ENCODE results near the gene SRXN1. TPM values are rescaled to one million over a fixed set of nuclear protein-coding genes. Genes with fewer than 3 reads are reported as not detected.

The SRXN1 gene
- 1 to 10 TPM; 5.6 to 9.4 (median 7.6) TPM for total RNA-seq
- polyA plus RNA-seq: 10 to 100 TPM in 1 of 2 donors, 1 to 10 TPM in 1; 4.5 to 10.5 TPM

GRCh38 chr20:653110-653589, at the start of gene SRXN1:
Gene SRXN1 (minus strand): TSS chr20:653200. CDS start chr20:653185, 15 bp downstream.
- no peaks in the 10 kb centered on the region for H3K9me3 ChIP-seq
- ATAC-seq: peak; percentile 95 to 98 (median 96)
- H3K27ac ChIP-seq: peak within 1 kb of the TSS; percentile 55 to 70 (median 62)
- FAIRE-seq: no peak
- intact Hi-C loops (cut with DNase I): no loop called here
- TF ChIP-seq, protein P1, sequence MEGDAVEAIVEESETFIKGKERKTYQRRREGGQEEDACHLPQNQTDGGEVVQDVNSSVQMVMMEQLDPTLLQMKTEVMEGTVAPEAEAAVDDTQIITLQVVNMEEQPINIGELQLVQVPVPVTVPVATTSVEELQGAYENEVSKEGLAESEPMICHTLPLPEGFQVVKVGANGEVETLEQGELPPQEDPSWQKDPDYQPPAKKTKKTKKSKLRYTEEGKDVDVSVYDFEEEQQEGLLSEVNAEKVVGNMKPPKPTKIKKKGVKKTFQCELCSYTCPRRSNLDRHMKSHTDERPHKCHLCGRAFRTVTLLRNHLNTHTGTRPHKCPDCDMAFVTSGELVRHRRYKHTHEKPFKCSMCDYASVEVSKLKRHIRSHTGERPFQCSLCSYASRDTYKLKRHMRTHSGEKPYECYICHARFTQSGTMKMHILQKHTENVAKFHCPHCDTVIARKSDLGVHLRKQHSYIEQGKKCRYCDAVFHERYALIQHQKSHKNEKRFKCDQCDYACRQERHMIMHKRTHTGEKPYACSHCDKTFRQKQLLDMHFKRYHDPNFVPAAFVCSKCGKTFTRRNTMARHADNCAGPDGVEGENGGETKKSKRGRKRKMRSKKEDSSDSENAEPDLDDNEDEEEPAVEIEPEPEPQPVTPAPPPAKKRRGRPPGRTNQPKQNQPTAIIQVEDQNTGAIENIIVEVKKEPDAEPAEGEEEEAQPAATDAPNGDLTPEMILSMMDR (IDR thresholded peaks at IDR 0.05): peak; percentile 13 to 45 (median 38)
- H3K36me3 ChIP-seq: peaks cover 0 to 7% (median 5%) of the 10 kb centered on the region in 3 donors
- peak; percentile 89 to 96 (median 92) for DNase-seq
- peaks cover 0 to 7% (median 0%) of the 10 kb centered on the region in 3 donors for H3K4me1 ChIP-seq
- peak within 1 kb of the TSS; percentile 44 to 77 (median 67) for H3K4me3 ChIP-seq
- no peaks in the 10 kb centered on the region for H3K27me3 ChIP-seq
- WGBS, 2 donors: 1 to 2% methylated on average over 57 to 74 of the region's 74 CpGs

DNA sequence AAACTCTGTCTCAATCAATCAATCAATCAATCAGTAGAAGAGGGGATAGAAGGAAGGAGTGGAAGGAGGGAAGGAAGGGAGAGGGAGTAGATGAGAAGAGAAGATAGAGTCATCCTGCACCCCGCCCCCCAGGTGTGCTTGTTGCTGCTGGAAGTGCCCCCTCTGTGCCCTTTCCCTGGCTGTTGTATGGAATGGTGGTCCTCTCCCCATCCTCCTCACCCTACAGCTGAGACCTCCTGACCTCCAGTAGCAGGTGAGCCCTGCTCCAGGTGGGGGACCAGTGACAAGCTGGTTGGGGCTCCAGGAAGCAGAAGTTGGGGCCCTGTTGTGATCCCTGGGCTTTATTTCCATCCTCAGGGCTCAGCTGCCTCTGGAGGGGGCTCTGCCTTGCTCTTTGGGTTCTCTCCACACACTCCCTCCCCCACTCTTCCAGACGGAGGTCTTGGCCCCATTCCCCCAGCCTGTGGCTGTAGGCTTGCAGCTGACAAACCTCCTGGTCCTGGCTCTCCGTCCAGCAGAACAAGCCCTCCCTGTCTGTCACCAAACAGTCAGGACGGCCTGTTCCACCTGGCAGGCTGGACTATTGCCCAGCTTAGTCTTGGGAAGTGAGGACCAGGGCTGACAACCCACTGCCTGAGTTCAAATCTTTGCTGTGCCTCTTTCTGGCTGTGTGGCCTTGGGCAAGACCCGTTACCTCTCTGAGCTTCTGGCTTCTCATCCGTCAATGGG, 48.6 kb upstream of the SRXN1 start:
- Histone ChIP-seq H3K4me3 (no peak overlapping the region), H3K27ac (no peak overlapping the region), H3K36me3 (no peaks in the 10 kb centered on the region), H3K9me3 (no peaks in the 10 kb centered on the region), H3K27me3 (peaks cover 0 to 10% (median 0%) of the 10 kb centered on the region in 4 donors), H3K4me1 (no peaks in the 10 kb centered on the region)
- FAIRE-seq: no peak
- no peak for DNase-seq
- WGBS, 2 donors: 48% methylated on average over 6 of the region's 6 CpGs
- TF ChIP-seq, protein P1 (IDR thresholded peaks at IDR 0.05): no peak
- no peak for ATAC-seq
- intact Hi-C loops (cut with DNase I): no loop called here

DNA sequence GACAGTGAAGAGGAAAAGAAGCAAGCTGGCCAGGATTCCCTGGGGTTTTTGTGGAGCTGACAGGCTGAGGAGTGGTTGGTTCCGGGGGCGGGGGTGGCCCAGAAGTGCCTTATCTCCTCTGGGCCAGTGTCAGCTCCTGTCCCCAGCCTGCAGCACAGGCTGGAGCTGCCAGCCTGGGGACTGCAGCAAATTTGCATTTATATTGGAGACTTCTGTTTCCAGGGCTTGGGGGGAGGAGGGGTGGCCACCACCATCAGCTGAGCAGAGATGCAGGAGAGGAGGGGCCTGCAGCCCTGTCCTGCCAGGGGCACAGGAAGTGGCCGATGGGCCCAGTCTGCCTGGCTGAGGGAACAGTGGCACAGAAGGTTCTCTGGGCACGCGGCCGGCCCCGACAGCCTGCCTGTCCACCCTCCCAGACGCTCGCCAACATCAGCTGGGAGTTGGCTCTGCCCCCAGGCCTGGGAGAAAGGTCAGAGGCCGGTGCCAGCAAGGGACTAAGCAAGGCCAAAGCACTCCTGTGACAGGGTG, 46.9 kb upstream of the SRXN1 start:
- FAIRE-seq: no peak
- intact Hi-C loops (cut with DNase I): no loop called here

GRCh38 chr20:699342-699741, 46.3 kb upstream of the SRXN1 start:
- DNase-seq (no peak), ATAC-seq (no peak), FAIRE-seq (no peak)
- Histone ChIP-seq H3K27ac (no peak overlapping the region), H3K9me3 (no peaks in the 10 kb centered on the region), H3K4me1 (no peaks in the 10 kb centered on the region), H3K36me3 (no peaks in the 10 kb centered on the region), H3K4me3 (no peak overlapping the region), H3K27me3 (peaks cover 0 to 10% (median 0%) of the 10 kb centered on the region in 4 donors)
- TF ChIP-seq, protein P1 (IDR thresholded peaks at IDR 0.05): no peak
- intact Hi-C loops (cut with DNase I): no loop called here
- 37 to 43% methylated on average over 6 of the region's 6 CpGs for WGBS, 2 donors

More for the DNA sequence above, 46.9 kb upstream of the SRXN1 start:
- Histone ChIP-seq H3K4me3 (no peak overlapping the region), H3K27ac (no peak overlapping the region), H3K4me1 (no peaks in the 10 kb centered on the region), H3K27me3 (peaks cover 0 to 10% (median 0%) of the 10 kb centered on the region in 4 donors), H3K9me3 (no peaks in the 10 kb centered on the region), H3K36me3 (no peaks in the 10 kb centered on the region)
- 23 to 48% methylated on average over 10 of the region's 10 CpGs for WGBS, 2 donors
- ATAC-seq (peak in 2 of 4 donors; percentile 18 to 32), DNase-seq (peak in 1 of 6 donors; percentile 63)
- TF ChIP-seq, protein P1 (IDR thresholded peaks at IDR 0.05): no peak
